Thoracic aorta (tissue), 2 donors: ENCODE results near the gene GCDH. TPM values are rescaled to one million over a fixed set of nuclear protein-coding genes. Genes with fewer than 3 reads are reported as not detected.
"Not testable (repeated sequence)": the region's sequence is repeated elsewhere in the genome, so short reads cannot be mapped to it uniquely, and the experiment has no call there.

ENCODE experiments used
- ATAC-seq: fragments of 150-250 bp; one replicate; pipeline ENCODE4 v1.8.0; 2017; ENCODE audit warnings: low read depth; ENCODE audit not compliant: insufficient number of reproducible peaks, low FRiP score
- DNase-seq: peaks from one replicate; pipeline ENCODE4 v3.0.0-alpha.2; 2020; ENCODE audit warnings: low spot score
- H3K27ac ChIP-seq, 2 donors: fragments of 200-600 bp; sonication (generic); 1 replicate in 1 of 2; 2 replicates in 1 of 2; pipeline ENCODE4 v1.5.1; 2016; ENCODE audit warnings: mild to moderate bottlenecking in 2 of 2, moderate library complexity in 2 of 2
- H3K27me3 ChIP-seq: fragments of 200-600 bp; sonication (generic); replicated peaks from 2 replicates; pipeline ENCODE4 v1.6.0; 2016; ENCODE audit warnings: mild to moderate bottlenecking; ENCODE audit not compliant: insufficient read depth
- H3K36me3 ChIP-seq: fragments of 200-600 bp; sonication (generic); one replicate; pipeline ENCODE4 v1.5.1; 2016
- H3K4me1 ChIP-seq, 2 donors: fragments of 200-600 bp; sonication (generic); 1 replicate in 1 of 2; 2 replicates in 1 of 2; pipeline versions ENCODE4 v1.5.1 to v1.6.0; 2016; ENCODE audit warnings: low read depth in 2 of 2, mild to moderate bottlenecking in 1 of 2; ENCODE audit not compliant: control insufficient read depth in 1 of 2
- H3K4me3 ChIP-seq: fragments of 200-600 bp; sonication (generic); 2 replicates; pipeline ENCODE4 v1.5.1; 2016; ENCODE audit warnings: mild to moderate bottlenecking
- H3K9me3 ChIP-seq: fragments of 200-600 bp; sonication (generic); 2 replicates; pipeline ENCODE4 v1.5.1; 2016
- CTCF ChIP-seq: fragments of 200-600 bp; sonication (generic); IDR thresholded peaks from one replicate; pipeline ENCODE4 v1.5.1; 2019; ENCODE audit warnings: antibody characterized with exemption
- total RNA-seq, 2 donors: library from RNA; depleted of rRNA; stranded (reverse); fragments of >200 nt; gene quantifications; one replicate each; pipeline versions ENCODE4 v1.1.0 to v1.2.3, GENCODE V29; 2016

Gene GCDH
- 10 to 100 TPM; 30.2 to 60.7 TPM for total RNA-seq

- TF ChIP-seq CTCF: no peak
- peak; percentile 95 for DNase-seq
- no peaks in the 10 kb centered on the region for H3K9me3 ChIP-seq
- peaks cover 3% of the 10 kb centered on the region for H3K36me3 ChIP-seq
- H3K4me3 ChIP-seq: peak within 1 kb of the TSS; percentile 83
- ATAC-seq: peak; percentile 94
- H3K27ac ChIP-seq: peak within 1 kb of the TSS; percentile 55 to 81
- H3K4me1 ChIP-seq: peaks cover 5 to 17% of the 10 kb centered on the region in 2 donors
- no peaks in the 10 kb centered on the region for H3K27me3 ChIP-seq
Measured at GRCh38 chr19:12890787-12891552, at the start of gene GCDH. TSS of gene GCDH (plus strand) at chr19:12891160. CDS start at chr19:12891305, 145 bp downstream.

- peaks cover 27% of the 10 kb centered on the region for H3K27me3 ChIP-seq
Measured at GRCh38 chr19:12842511-12842910, 48.4 kb upstream of the GCDH start.

GRCh38 chr19:12843328-12843727 is 47.6 kb upstream of the GCDH start:
- peaks cover 21% of the 10 kb centered on the region for H3K27me3 ChIP-seq
- no peak overlapping the region for H3K27ac ChIP-seq
- ATAC-seq (no peak), DNase-seq (no peak)
- TF ChIP-seq CTCF: no peak
- H3K36me3 ChIP-seq: no peaks in the 10 kb centered on the region
- peaks cover 8 to 19% of the 10 kb centered on the region in 2 donors for H3K4me1 ChIP-seq
- no peak overlapping the region for H3K4me3 ChIP-seq
- no peaks in the 10 kb centered on the region for H3K9me3 ChIP-seq

More at GRCh38 chr19:12842511-12842910, 48.4 kb upstream of the GCDH start:
- no peak overlapping the region for H3K27ac ChIP-seq
- no peaks in the 10 kb centered on the region for H3K36me3 ChIP-seq
- peaks cover 8 to 15% of the 10 kb centered on the region in 2 donors for H3K4me1 ChIP-seq
- TF ChIP-seq CTCF: no peak
- DNase-seq: no peak
- no peak for ATAC-seq
- H3K9me3 ChIP-seq: no peaks in the 10 kb centered on the region
- H3K4me3 ChIP-seq: no peak overlapping the region

GRCh38 chr19:12843999-12844732 is 46.8 kb upstream of the GCDH start:
- Histone ChIP-seq H3K36me3 (no peaks in the 10 kb centered on the region), H3K4me3 (no peak overlapping the region), H3K27ac (no peak overlapping the region), H3K9me3 (no peaks in the 10 kb centered on the region), H3K27me3 (peaks cover 17% of the 10 kb centered on the region), H3K4me1 (peaks cover 5 to 12% of the 10 kb centered on the region in 2 donors)
- no peak for TF ChIP-seq CTCF
- ATAC-seq (no peak), DNase-seq (no peak)

GRCh38 chr19:12846613-12847012 is 44.3 kb upstream of the GCDH start:
- not testable (repeated sequence) for H3K9me3 ChIP-seq, ATAC-seq, H3K4me1 ChIP-seq, H3K4me3 ChIP-seq, H3K36me3 ChIP-seq, H3K27me3 ChIP-seq, H3K27ac ChIP-seq, DNase-seq
